ENCODE measurements around the gene NPHP4.

GRCh38 chr1:5999711-6000443 lies 7.7 kb upstream of the NPHP4 start:
- TF ChIP-seq POLR2A (IDR thresholded peaks at IDR 0.05) (no peak), CTCF (IDR thresholded peaks at IDR 0.05) (no peak)
